GM12878 (cell line): ENCODE data around the gene PGBD4. TPM values are rescaled to one million over a fixed set of nuclear protein-coding genes. Genes with fewer than 3 reads are reported as not detected.

Experiments
- ATAC-seq: fragments of 200-7000 bp; cut with Tn5 transposase; 3 replicates; pipeline ENCODE4 v1.9.1; 2020; ENCODE audit warnings: mild to moderate bottlenecking, moderate library complexity
- BruUV-seq: library from RNA; stranded (reverse); fragments of 400-500 nt; replicated peaks from 2 replicates; lab custom pipeline; 2021; lab: Mats Ljungman, UMichigan
- CTCF ChIA-PET: fragments of 300-600 bp; sonication (Branson Sonifier 250); formaldehyde crosslinking; extraction: SDS; loops from one replicate; lab custom pipeline; 2021; ENCODE audit warnings: inconsistent platforms; lab: Yijun Ruan, JAX
- POLR2A ChIA-PET: fragments of 350-600 bp; formaldehyde crosslinking; extraction: SDS; loops from one replicate; lab custom pipeline; 2021; ENCODE audit warnings: inconsistent platforms; lab: Charles Lee
- RAD21 ChIA-PET: fragments of 300-600 bp; sonication (Branson Sonifier 250); formaldehyde crosslinking; loops from one replicate; lab custom pipeline; 2023; ENCODE audit warnings: antibody characterized with exemption; ENCODE audit not compliant: unreplicated experiment; lab: Charles Lee
- SMC1A ChIA-PET: fragments of 300-600 bp; sonication (Branson Sonifier 250); formaldehyde crosslinking; loops from one replicate; lab custom pipeline; 2023; ENCODE audit not compliant: unreplicated experiment, uncharacterized antibody; lab: Charles Lee
- DNase-seq: peaks from one replicate; pipeline ENCODE4 v3.0.0-alpha.2; 2011; ENCODE audit warnings: low read depth, low spot score
- FAIRE-seq: peaks from 3 replicates; lab custom pipeline; 2011; peaks lifted over from hg19 to GRCh38; lab: Jason Lieb, UNC
- H2AFZ ChIP-seq: 2 replicates; pipeline ENCODE4 v1.6.0; 2011; ENCODE audit warnings: low read depth, low read length, control low read depth; ENCODE audit not compliant: control insufficient read depth
- H3K27ac ChIP-seq: 2 replicates; pipeline ENCODE4 v1.5.1; 2011; ENCODE audit warnings: control low read depth; ENCODE audit not compliant: control insufficient read depth, insufficient read depth
- H3K27me3 ChIP-seq, 2 experiments: replicated peaks in 1 of 2; 2 replicates each; pipeline versions ENCODE4 v1.6.0 to v1.6.1; 2011; ENCODE audit warnings: low read length in 1 of 2; ENCODE audit not compliant: control insufficient read depth in 2 of 2, insufficient read depth in 2 of 2
- H3K36me3 ChIP-seq, 2 experiments: 2 replicates each; pipeline ENCODE4 v1.5.1; 2011; ENCODE audit warnings: low read length in 1 of 2; ENCODE audit not compliant: control insufficient read depth in 2 of 2, insufficient read depth in 2 of 2
- H3K4me1 ChIP-seq: 2 replicates; pipeline ENCODE4 v1.6.1; 2011; ENCODE audit warnings: mild to moderate bottlenecking, low read length, moderate library complexity, mixed read lengths; ENCODE audit not compliant: control insufficient read depth, insufficient read depth
- H3K4me2 ChIP-seq: 2 replicates; pipeline ENCODE4 v1.6.0; 2011; ENCODE audit warnings: control low read depth; ENCODE audit not compliant: control insufficient read depth, insufficient read depth
- H3K4me3 ChIP-seq: fragments of 200-600 bp; sonication (generic); 2 replicates; pipeline ENCODE4 v1.5.1; 2016
- H3K79me2 ChIP-seq: 2 replicates; pipeline ENCODE4 v1.6.0; 2011; ENCODE audit warnings: low read length; ENCODE audit not compliant: control insufficient read depth, insufficient read depth
- H3K9ac ChIP-seq: 2 replicates; pipeline ENCODE4 v1.8.0; 2011; ENCODE audit warnings: low read length, control low read depth, mixed read lengths; ENCODE audit not compliant: control insufficient read depth, insufficient read depth
- H3K9me3 ChIP-seq: replicated peaks from 3 replicates; pipeline ENCODE4 v1.5.1; 2011; ENCODE audit warnings: mild to moderate bottlenecking, low read length; ENCODE audit not compliant: control insufficient read depth, insufficient read depth
- H4K20me1 ChIP-seq: 2 replicates; pipeline ENCODE4 v1.6.0; 2011; ENCODE audit not compliant: control insufficient read depth, insufficient read depth
- ATF3 ChIP-seq: IDR thresholded peaks from 2 replicates; pipeline ENCODE4 v1.6.1; 2011; ENCODE audit warnings: low read depth, mild to moderate bottlenecking, low read length, moderate library complexity, borderline replicate concordance; ENCODE audit errors: extremely low read depth
- BCL11A ChIP-seq: IDR thresholded peaks from 2 replicates; pipeline ENCODE4 v1.6.1; 2011; ENCODE audit warnings: low read depth, low read length
- CEBPZ ChIP-seq: fragments of 150-350 bp; IDR thresholded peaks from 2 replicates; pipeline ENCODE4 v1.6.1; 2016; ENCODE audit warnings: low read depth, low read length
- E2F4 ChIP-seq: IDR thresholded peaks from 2 replicates; pipeline ENCODE4 v1.6.1; 2012; ENCODE audit warnings: low read depth, low read length, improper control_type of control experiment
- MYB ChIP-seq: fragments of 150-350 bp; IDR thresholded peaks from 2 replicates; pipeline ENCODE4 v1.6.1; 2014; ENCODE audit warnings: mild to moderate bottlenecking, low read depth, low read length, borderline replicate concordance
- PML ChIP-seq: IDR thresholded peaks from 2 replicates; pipeline ENCODE4 v1.6.1; 2012; ENCODE audit warnings: low read length, inconsistent platforms
- POLR2AphosphoS2 ChIP-seq: IDR thresholded peaks from 2 replicates; pipeline ENCODE4 v1.6.1; 2011; ENCODE audit warnings: low read depth, mild to moderate bottlenecking, low read length, improper control_type of control experiment, moderate library complexity
- SMARCA5 ChIP-seq: fragments of 450-650 bp; IDR thresholded peaks from 2 replicates; pipeline ENCODE4 v1.6.1; 2017; ENCODE audit warnings: mild to moderate bottlenecking
- SMC3 ChIP-seq: IDR thresholded peaks from 2 replicates; pipeline ENCODE4 v1.6.1; 2011; ENCODE audit warnings: low read length, improper control_type of control experiment, borderline replicate concordance
- SREBF2 ChIP-seq: IDR thresholded peaks from 2 replicates; pipeline ENCODE4 v1.6.1; 2012; ENCODE audit warnings: mild to moderate bottlenecking, low read length
- SUPT20H ChIP-seq: IDR thresholded peaks from 2 replicates; pipeline ENCODE4 v1.6.1; 2011; ENCODE audit warnings: low read depth, mild to moderate bottlenecking, low read length, moderate library complexity, borderline replicate concordance; ENCODE audit not compliant: control insufficient read depth
- TCF12 ChIP-seq: IDR thresholded peaks from 2 replicates; pipeline ENCODE4 v1.6.1; 2011; ENCODE audit warnings: low read depth, mild to moderate bottlenecking, low read length
- ZNF24 ChIP-seq: fragments of 450-650 bp; IDR thresholded peaks from 2 replicates; pipeline ENCODE4 v1.6.1; 2017; ENCODE audit warnings: antibody characterized with exemption, mild to moderate bottlenecking
- WGBS: methylation state at CpG from one replicate; pipeline ENCODE4 v1.1.6; 2016; ENCODE audit warnings: low lambda C conversion rate; ENCODE audit not compliant: insufficient replicate concordance, insufficient coverage; ENCODE audit errors: missing lambda C conversion rate; 5-methylcytosine and 5-hydroxymethylcytosine counted together
- in situ Hi-C: fragments of 300-500 bp; cut with MboI; formaldehyde crosslinking; loops from 9 replicates; pipeline ENCODE4 v1.14.3; 2018; ENCODE audit warnings: mixed read lengths
- intact Hi-C: fragments of 100-400 bp; cut with micrococcal nuclease; formaldehyde crosslinking; loops from one replicate; pipeline ENCODE4 v1.14.2; 2022; ENCODE audit not compliant: unreplicated experiment
- polyA plus RNA-seq, 11 experiments: library from polyadenylated mRNA; depleted of rRNA in 4 of 11; unstranded in 6 of 11; stranded (reverse) in 5 of 11; fragments of >200 nt; fragmentation: Nextera tagmentation in 4 of 11; fragmentation: Illumina TruSeq in 1 of 11; extraction: Ambion mirVana in 4 of 11; extraction: Trizol in 1 of 11; gene quantifications; 1 replicate in 1 of 11; 2 replicates in 10 of 11; pipeline versions ENCODE4 v1.2.1 to v1.2.3, GENCODE V29; 2011 to 2016; ENCODE audit warnings: inconsistent platforms in 2 of 11, missing spikeins in 2 of 11, low read depth in 1 of 11
- total RNA-seq, 4 experiments: library from RNA; depleted of rRNA in 3 of 4; stranded (reverse); fragments of >200 nt in 3 of 4; fragmentation: Illumina TruSeq in 1 of 4; extraction: Trizol in 1 of 4; gene quantifications; 2 replicates each; pipeline versions ENCODE4 v1.2.1 to v1.2.3, GENCODE V29; 2013 to 2021
- TF ChIP-seq, protein P1 (sequence below): IDR thresholded peaks from 2 replicates; pipeline ENCODE4 v1.6.1; 2012; ENCODE audit warnings: low read length, inconsistent platforms
- TF ChIP-seq, protein P2 (sequence below): IDR thresholded peaks from 2 replicates; pipeline ENCODE4 v1.6.1; 2012; ENCODE audit warnings: low read depth, low read length, improper control_type of control experiment

Gene PGBD4
- total and polyA plus RNA-seq, 10 of the 15 experiments (the other 5 are each of a cell fraction or from before 2014, with no cell fraction given) = 1.2 to 5.8 (median 2.8) TPM

DNA sequence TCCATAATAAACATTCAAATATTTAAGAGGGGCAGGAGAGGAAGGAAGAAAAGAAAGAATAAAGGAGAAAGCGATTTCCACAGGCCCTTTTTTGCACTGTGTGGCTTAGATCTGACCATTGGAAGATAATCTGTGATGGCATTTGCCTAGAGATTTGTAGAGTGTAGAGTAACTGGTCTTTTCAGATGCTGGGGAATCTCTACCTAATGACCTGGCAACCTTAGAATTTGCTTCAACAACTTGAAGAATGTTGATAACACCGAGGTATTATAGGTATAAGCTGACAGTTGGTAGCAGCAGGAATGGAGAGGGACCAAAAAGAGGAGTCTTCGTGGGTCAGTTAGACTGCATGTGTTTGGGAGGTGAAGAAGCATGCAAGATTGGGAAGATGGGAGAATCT, 41.9 kb upstream of the PGBD4 start:
- FAIRE-seq = no peak
- H3K27me3 ChIP-seq = no peaks in the 10 kb centered on the region
- H3K9ac ChIP-seq = no peak overlapping the region
- H3K4me2 ChIP-seq = no peak overlapping the region
- ATAC-seq = no peak
- CTCF ChIA-PET = interaction anchor here (1.1 to 2.8 kb wide), 8 partner anchors 8 to 150 kb away, joined by 3 to 36 read pairs (median 4); partner anchors contain the start of gene KATNBL1
- RAD21 ChIA-PET = no interaction called here
- DNase-seq = no peak
- no peak overlapping the region for H2AFZ ChIP-seq
- H3K4me1 ChIP-seq = no peaks in the 10 kb centered on the region
- H3K9me3 ChIP-seq = no peaks in the 10 kb centered on the region
- intact Hi-C loops (loop anchor here (10.0 kb wide), 1 partner anchor 525 kb away; the partner anchor contains the start of gene GOLGA8B), in situ Hi-C loops (loop anchor here (25.0 kb wide), 1 partner anchor 527 kb away; the partner anchor contains the start of gene GOLGA8B)
- no peaks in the 10 kb centered on the region for H3K36me3 ChIP-seq
- POLR2A ChIA-PET = no interaction called here
- no peaks in the 10 kb centered on the region for H3K79me2 ChIP-seq
- H3K4me3 ChIP-seq = no peak overlapping the region
- H3K27ac ChIP-seq = no peak overlapping the region
- no peaks in the 10 kb centered on the region for H4K20me1 ChIP-seq
- 15% methylated on average over 3 of the region's 3 CpGs for WGBS
- no TSS peak for BruUV-seq
- SMC1A ChIA-PET = interaction anchor here (0.6 to 1.1 kb wide), 3 partner anchors 8 to 149 kb away, joined by 3 to 4 read pairs (median 4); partner anchors contain the start of gene KATNBL1
- TF ChIP-seq SUPT20H (no peak), PML (no peak), BCL11A (no peak), SREBF2 (no peak), SMARCA5 (no peak), ATF3 (no peak), E2F4 (no peak), ZNF24 (no peak), SMC3 (no peak), POLR2AphosphoS2 (no peak), MYB (no peak), TCF12 (no peak), CEBPZ (no peak)
- TF ChIP-seq, protein P1, sequence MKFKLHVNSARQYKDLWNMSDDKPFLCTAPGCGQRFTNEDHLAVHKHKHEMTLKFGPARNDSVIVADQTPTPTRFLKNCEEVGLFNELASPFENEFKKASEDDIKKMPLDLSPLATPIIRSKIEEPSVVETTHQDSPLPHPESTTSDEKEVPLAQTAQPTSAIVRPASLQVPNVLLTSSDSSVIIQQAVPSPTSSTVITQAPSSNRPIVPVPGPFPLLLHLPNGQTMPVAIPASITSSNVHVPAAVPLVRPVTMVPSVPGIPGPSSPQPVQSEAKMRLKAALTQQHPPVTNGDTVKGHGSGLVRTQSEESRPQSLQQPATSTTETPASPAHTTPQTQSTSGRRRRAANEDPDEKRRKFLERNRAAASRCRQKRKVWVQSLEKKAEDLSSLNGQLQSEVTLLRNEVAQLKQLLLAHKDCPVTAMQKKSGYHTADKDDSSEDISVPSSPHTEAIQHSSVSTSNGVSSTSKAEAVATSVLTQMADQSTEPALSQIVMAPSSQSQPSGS = no peak
- TF ChIP-seq, protein P2, sequence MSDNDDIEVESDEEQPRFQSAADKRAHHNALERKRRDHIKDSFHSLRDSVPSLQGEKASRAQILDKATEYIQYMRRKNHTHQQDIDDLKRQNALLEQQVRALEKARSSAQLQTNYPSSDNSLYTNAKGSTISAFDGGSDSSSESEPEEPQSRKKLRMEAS = no peak
